Measurements from ENCODE around the gene SYT3. TPM values are rescaled to one million over a fixed set of nuclear protein-coding genes. Genes with fewer than 3 reads are reported as not detected.

SYT3 gene
- total RNA-seq, 1 experiment from 2014 or later, result 14.6 TPM

- no peak for DNase-seq (ENCODE audit: low spot score)
- ChIA-PET POLR2A (interaction anchor here (0.5 to 0.7 kb wide), 2 partner anchors 68 to 141 kb away, joined by 3 to 4 read pairs; no protein-coding TSS in a partner anchor), CTCF (interaction anchor here (0.7 to 1.3 kb wide), 9 partner anchors 9 to 122 kb away, joined by 3 to 10 read pairs (median 4); no protein-coding TSS in a partner anchor)
- H3K4me3 Mint-ChIP-seq, result peak overlapping the region; percentile 75
- H3K9me3 Mint-ChIP-seq, result peaks cover 20% of the 10 kb centered on the region
- TF ChIP-seq ATF3 (CRISPR knock-in tag; conservative IDR thresholded peaks at IDR 0.05) (no peak), HMGXB4 (CRISPR knock-in tag; IDR thresholded peaks at IDR 0.05) (no peak), ZNF317 (CRISPR knock-in tag; IDR thresholded peaks at IDR 0.05; ENCODE audit: borderline replicate concordance, low read depth) (no peak), NR3C1 (CRISPR knock-in tag; conservative IDR thresholded peaks at IDR 0.05; ENCODE audit: low read depth) (no peak)
- H3K4me1 Mint-ChIP-seq, result peaks cover 24% of the 10 kb centered on the region
- no peak overlapping the region for H3K27ac Mint-ChIP-seq
- peaks cover 8% of the 10 kb centered on the region for H3K36me3 Mint-ChIP-seq
- ATAC-seq, result no peak
- H3K27me3 Mint-ChIP-seq (ENCODE audit: low read depth), result peaks cover 55% of the 10 kb centered on the region
Measured at GRCh38 chr19:50659318-50660087, 19.8 kb upstream of the SYT3 start.

GRCh38 chr19:50658441-50659317 is 19.0 kb upstream of the SYT3 start:
- Mint-ChIP-seq H3K27me3 (ENCODE audit: low read depth) (peaks cover 54% of the 10 kb centered on the region), H3K9me3 (peaks cover 12% of the 10 kb centered on the region), H3K27ac (peak overlapping the region; percentile 100), H3K36me3 (no peaks in the 10 kb centered on the region), H3K4me1 (peaks cover 29% of the 10 kb centered on the region), H3K4me3 (peak overlapping the region; percentile 99)
- peak; percentile 95 for DNase-seq (ENCODE audit: low spot score)
- ATAC-seq, result peak; percentile 57
- CTCF ChIA-PET, result interaction anchor here (1.0 to 1.2 kb wide), 8 partner anchors 9 to 358 kb away, joined by 3 to 8 read pairs (median 4); partner anchors contain the start of gene C19orf81
- POLR2A ChIA-PET, result interaction anchor here (0.6 to 1.0 kb wide), 4 partner anchors 11 to 326 kb away, joined by 3 to 6 read pairs (median 4); no protein-coding TSS in a partner anchor
- TF ChIP-seq ZNF416 (CRISPR knock-in tag; IDR thresholded peaks at IDR 0.05) (no peak), ETV6 (CRISPR knock-in tag; IDR thresholded peaks at IDR 0.05) (peak; percentile 22), MLX (CRISPR knock-in tag; IDR thresholded peaks at IDR 0.05) (no peak), HMGXB4 (CRISPR knock-in tag; IDR thresholded peaks at IDR 0.05) (0 out of 2 replicates have a peak, but pooled peaks have one; percentile 60), FOXP1 (CRISPR knock-in tag; IDR thresholded peaks at IDR 0.05; ENCODE audit: borderline replicate concordance) (peak; percentile 74), ZNF138 (CRISPR knock-in tag; conservative IDR thresholded peaks at IDR 0.05) (no peak), MAX (CRISPR knock-in tag; IDR thresholded peaks at IDR 0.05) (peak; percentile 75; the same call in 1 of the 2 replicates), ATF3 (CRISPR knock-in tag; conservative IDR thresholded peaks at IDR 0.05) (no peak), ZMAT4 (CRISPR knock-in tag; IDR thresholded peaks at IDR 0.05) (no peak), PRDM15 (CRISPR knock-in tag; IDR thresholded peaks at IDR 0.05) (peak; percentile 91), ZNF232 (CRISPR knock-in tag; IDR thresholded peaks at IDR 0.05) (peak; percentile 70; the same call in 1 of the 2 replicates), TEAD1 (CRISPR knock-in tag; IDR thresholded peaks at IDR 0.05) (0 out of 2 replicates have a peak, but pooled peaks have one; percentile 32), NR2C2 (CRISPR knock-in tag; IDR thresholded peaks at IDR 0.05) (no peak)
